PC-9 (cell line): ENCODE results near the gene C17orf67. TPM values are rescaled to one million over a fixed set of nuclear protein-coding genes. Genes with fewer than 3 reads are reported as not detected.

Source experiments
- BruUV-seq: library from RNA; stranded (reverse); fragments of 400-500 nt; replicated peaks from 2 replicates; lab custom pipeline; 2021; lab: Mats Ljungman, UMichigan
- CTCF ChIA-PET: fragments of 300-600 bp; sonication (Branson Sonifier 250); formaldehyde crosslinking; loops from one replicate; lab custom pipeline; 2022; ENCODE audit warnings: antibody characterized with exemption; lab: Charles Lee
- POLR2A ChIA-PET: fragments of 300-600 bp; sonication (Branson Sonifier 250); formaldehyde crosslinking; loops from one replicate; lab custom pipeline; 2022; ENCODE audit warnings: antibody characterized with exemption; ENCODE audit not compliant: unreplicated experiment; lab: Charles Lee
- DNase-seq, 2 experiments: peaks; one replicate each; pipeline versions ENCODE4 v3.0.0 to v3.0.0-alpha.2; 2015 to 2022; ENCODE audit warnings: mixed read lengths in 1 of 2
- H2AFZ ChIP-seq: fragments of 200-600 bp; sonication (generic); 2 replicates; pipeline ENCODE4 v1.8.1; 2017; ENCODE audit warnings: antibody characterized with exemption
- H3F3A ChIP-seq: fragments of 200-600 bp; sonication (generic); 2 replicates; pipeline ENCODE4 v1.8.1; 2017; ENCODE audit warnings: antibody characterized with exemption, mild to moderate bottlenecking, low read depth; ENCODE audit not compliant: insufficient read depth
- H3K27ac ChIP-seq: fragments of 200-600 bp; sonication (generic); 2 replicates; pipeline ENCODE4 v1.6.1; 2016; ENCODE audit warnings: mixed run types
- H3K27me3 ChIP-seq: fragments of 200-600 bp; sonication (generic); 2 replicates; pipeline ENCODE4 v1.6.1; 2016; ENCODE audit warnings: low read depth, mixed run types; ENCODE audit not compliant: insufficient read depth
- H3K36me3 ChIP-seq: fragments of 200-600 bp; sonication (generic); 2 replicates; pipeline ENCODE4 v1.6.1; 2016; ENCODE audit warnings: low read depth, mixed run types
- H3K4me1 ChIP-seq: fragments of 200-600 bp; sonication (generic); replicated peaks from 2 replicates; pipeline ENCODE4 v1.6.1; 2016; ENCODE audit warnings: mixed run types; ENCODE audit not compliant: insufficient read depth
- H3K4me2 ChIP-seq: fragments of 200-600 bp; sonication (generic); 2 replicates; pipeline ENCODE4 v1.6.1; 2017; ENCODE audit warnings: mixed run types
- H3K4me3 ChIP-seq: fragments of 200-600 bp; sonication (generic); 2 replicates; pipeline ENCODE4 v1.6.1; 2016; ENCODE audit warnings: mixed run types
- H3K79me2 ChIP-seq: fragments of 200-600 bp; sonication (generic); 2 replicates; pipeline ENCODE4 v1.6.1; 2017; ENCODE audit warnings: low read depth, mixed run types
- H3K9me2 ChIP-seq: fragments of 200-600 bp; sonication (generic); 2 replicates; pipeline ENCODE4 v1.8.1; 2017; ENCODE audit warnings: mild to moderate bottlenecking; ENCODE audit not compliant: insufficient read depth
- H3K9me3 ChIP-seq: fragments of 200-600 bp; sonication (generic); 2 replicates; pipeline ENCODE4 v1.8.1; 2016; ENCODE audit warnings: low read depth; ENCODE audit not compliant: insufficient read depth
- H4K20me1 ChIP-seq: fragments of 200-600 bp; sonication (generic); 2 replicates; pipeline ENCODE4 v1.8.1; 2017; ENCODE audit not compliant: insufficient read depth
- EZH2 ChIP-seq: fragments of 200-600 bp; sonication (generic); IDR thresholded peaks from 2 replicates; pipeline ENCODE4 v1.8.0; 2017; ENCODE audit warnings: antibody characterized with exemption, low read depth
- intact Hi-C: fragments of 100-400 bp; cut with micrococcal nuclease; formaldehyde crosslinking; loops from one replicate; pipeline ENCODE4 v1.10.0; 2022; ENCODE audit not compliant: unreplicated experiment
- total RNA-seq: library from RNA; stranded (reverse); gene quantifications from 2 replicates; pipeline ENCODE4 v1.2.3, GENCODE V29; 2021
- TF ChIP-seq, protein P1 (sequence below): fragments of 200-600 bp; sonication (generic); conservative IDR thresholded peaks from 2 replicates; pipeline ENCODE4 v1.6.1; 2017; ENCODE audit warnings: mixed run types, antibody characterized with exemption, mild to moderate bottlenecking, moderate library complexity

The C17orf67 gene
- total RNA-seq, 1 experiment from 2014 or later: 4.3 TPM

GRCh38 chr17:56812901-56813388, 20.8 kb downstream of the C17orf67 start:
- POLR2A ChIA-PET: no interaction called here

DNA sequence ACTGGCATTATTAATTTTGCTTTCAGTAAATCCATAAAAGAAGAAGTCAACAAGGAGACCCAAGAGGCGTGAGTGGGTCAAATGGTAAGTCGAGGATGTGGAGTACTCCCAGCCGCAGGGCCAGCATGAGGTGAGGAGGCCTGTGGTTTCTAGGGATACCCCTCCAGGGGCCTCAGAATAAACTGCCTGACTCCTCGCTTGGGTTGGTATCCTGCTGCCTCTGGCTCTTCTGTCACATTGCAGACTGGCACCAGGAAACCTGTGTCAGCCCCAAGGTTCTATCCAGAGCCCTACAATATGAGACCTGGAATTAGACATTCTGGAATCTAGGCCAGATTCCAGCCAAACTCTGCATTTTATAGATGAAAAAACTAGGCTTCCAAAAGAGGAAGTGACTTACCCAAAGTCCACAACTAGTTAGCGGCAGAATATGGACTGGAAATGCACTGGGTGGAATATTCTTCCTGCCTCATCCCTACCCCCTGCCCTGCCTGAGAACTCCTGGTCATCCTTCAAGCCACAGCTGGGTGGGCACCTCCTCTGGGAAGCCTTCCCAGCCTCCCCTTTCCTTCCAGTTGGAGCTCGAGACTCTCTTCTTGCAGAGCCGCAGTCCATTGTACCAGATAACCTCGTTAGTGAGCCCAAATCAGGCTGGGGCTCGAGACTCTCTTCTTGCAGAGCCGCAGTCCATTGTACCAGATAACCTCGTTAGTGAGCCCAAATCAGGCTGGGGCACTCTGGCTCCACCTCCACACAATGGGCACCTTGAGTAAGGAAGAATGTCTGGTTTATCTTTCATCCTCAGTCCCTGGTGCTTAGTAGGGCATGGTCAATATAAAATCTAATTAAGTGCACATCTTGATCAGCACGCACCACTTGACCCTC, 22.6 kb downstream of the C17orf67 start:
- CTCF ChIA-PET: interaction anchor here (0.6 kb wide), 1 partner anchor 103 kb away, joined by 7 read pairs; the partner anchor contains the start of gene TRIM25
- TF ChIP-seq, protein P1, sequence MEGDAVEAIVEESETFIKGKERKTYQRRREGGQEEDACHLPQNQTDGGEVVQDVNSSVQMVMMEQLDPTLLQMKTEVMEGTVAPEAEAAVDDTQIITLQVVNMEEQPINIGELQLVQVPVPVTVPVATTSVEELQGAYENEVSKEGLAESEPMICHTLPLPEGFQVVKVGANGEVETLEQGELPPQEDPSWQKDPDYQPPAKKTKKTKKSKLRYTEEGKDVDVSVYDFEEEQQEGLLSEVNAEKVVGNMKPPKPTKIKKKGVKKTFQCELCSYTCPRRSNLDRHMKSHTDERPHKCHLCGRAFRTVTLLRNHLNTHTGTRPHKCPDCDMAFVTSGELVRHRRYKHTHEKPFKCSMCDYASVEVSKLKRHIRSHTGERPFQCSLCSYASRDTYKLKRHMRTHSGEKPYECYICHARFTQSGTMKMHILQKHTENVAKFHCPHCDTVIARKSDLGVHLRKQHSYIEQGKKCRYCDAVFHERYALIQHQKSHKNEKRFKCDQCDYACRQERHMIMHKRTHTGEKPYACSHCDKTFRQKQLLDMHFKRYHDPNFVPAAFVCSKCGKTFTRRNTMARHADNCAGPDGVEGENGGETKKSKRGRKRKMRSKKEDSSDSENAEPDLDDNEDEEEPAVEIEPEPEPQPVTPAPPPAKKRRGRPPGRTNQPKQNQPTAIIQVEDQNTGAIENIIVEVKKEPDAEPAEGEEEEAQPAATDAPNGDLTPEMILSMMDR: no peak
- no peak for TF ChIP-seq EZH2
- BruUV-seq: no TSS peak

More at GRCh38 chr17:56812901-56813388, 20.8 kb downstream of the C17orf67 start:
- no peak overlapping the region for H3K4me3 ChIP-seq
- no peaks in the 10 kb centered on the region for H3K27me3 ChIP-seq
- H4K20me1 ChIP-seq: no peaks in the 10 kb centered on the region
- CTCF ChIA-PET: no interaction called here
- H3K27ac ChIP-seq: no peak overlapping the region
- TF ChIP-seq, protein P1: no peak
- TF ChIP-seq EZH2: no peak
- no peak for DNase-seq
- H3K36me3 ChIP-seq: no peaks in the 10 kb centered on the region
- H3K9me3 ChIP-seq: no peaks in the 10 kb centered on the region
- no peak overlapping the region for H3K4me2 ChIP-seq
- BruUV-seq: no TSS peak
- no peak overlapping the region for H2AFZ ChIP-seq
- H3F3A ChIP-seq: no peaks in the 10 kb centered on the region
- no peaks in the 10 kb centered on the region for H3K79me2 ChIP-seq
- intact Hi-C loops: no loop called here
- no peaks in the 10 kb centered on the region for H3K9me2 ChIP-seq
- no peaks in the 10 kb centered on the region for H3K4me1 ChIP-seq

GRCh38 chr17:56810343-56810742, 23.4 kb downstream of the C17orf67 start:
- Histone ChIP-seq H3K4me1 (no peaks in the 10 kb centered on the region), H3K4me3 (no peak overlapping the region), H3F3A (no peaks in the 10 kb centered on the region), H2AFZ (no peak overlapping the region), H4K20me1 (no peaks in the 10 kb centered on the region), H3K27ac (no peak overlapping the region), H3K79me2 (no peaks in the 10 kb centered on the region), H3K4me2 (no peak overlapping the region), H3K9me2 (no peaks in the 10 kb centered on the region), H3K36me3 (no peaks in the 10 kb centered on the region), H3K9me3 (no peaks in the 10 kb centered on the region), H3K27me3 (no peaks in the 10 kb centered on the region)
- CTCF ChIA-PET: no interaction called here
- POLR2A ChIA-PET: no interaction called here
- no peak for DNase-seq
- intact Hi-C loops: no loop called here
- TF ChIP-seq, protein P1: no peak
- no peak for TF ChIP-seq EZH2
- no TSS peak for BruUV-seq

More for the DNA sequence above, 22.6 kb downstream of the C17orf67 start:
- Histone ChIP-seq H3K9me3 (no peaks in the 10 kb centered on the region), H3K36me3 (no peaks in the 10 kb centered on the region), H3K4me1 (no peaks in the 10 kb centered on the region), H3K27ac (no peak overlapping the region), H3K9me2 (no peaks in the 10 kb centered on the region), H3K79me2 (no peaks in the 10 kb centered on the region), H3K4me2 (no peak overlapping the region), H4K20me1 (no peaks in the 10 kb centered on the region), H3K4me3 (no peak overlapping the region), H2AFZ (no peak overlapping the region), H3K27me3 (no peaks in the 10 kb centered on the region), H3F3A (no peaks in the 10 kb centered on the region)
- DNase-seq: no peak
- POLR2A ChIA-PET: no interaction called here
- intact Hi-C loops: no loop called here
